ENCODE measurements around the gene CIB4. TPM values are rescaled to one million over a fixed set of nuclear protein-coding genes. Genes with fewer than 3 reads are reported as not detected.

Gene CIB4
- total and polyA plus RNA-seq, 2 of the 13 experiments (the other 11 are each of a cell fraction or from before 2014, with no cell fraction given): not detected

GRCh38 chr2:26648516-26648915 lies 7.3 kb upstream of the CIB4 start:
- no peaks in the 10 kb centered on the region for H3K9me3 ChIP-seq (ENCODE audit: low read length)
- ChIA-PET POLR2A (no interaction called here), CTCF (ENCODE audit: low intra/inter-chr PET ratio, low total read pairs) (no interaction called here)
- ATAC-seq (no peak), FAIRE-seq (no peak), DNase-seq (ENCODE audit: low spot score) (no peak)
- TF ChIP-seq ZNF784 (CRISPR knock-in tag; IDR thresholded peaks at IDR 0.05; ENCODE audit: borderline replicate concordance) (no peak), ZBTB21 (CRISPR knock-in tag; IDR thresholded peaks at IDR 0.05) (no peak), REL (CRISPR knock-in tag; conservative IDR thresholded peaks at IDR 0.05) (no peak), ZSCAN29 (CRISPR knock-in tag; conservative IDR thresholded peaks at IDR 0.05) (no peak), ZNF280D (CRISPR knock-in tag; IDR thresholded peaks at IDR 0.05) (no peak), STAT5B (CRISPR knock-in tag; IDR thresholded peaks at IDR 0.05) (no peak), ZNF850 (CRISPR knock-in tag; conservative IDR thresholded peaks at IDR 0.05) (no peak), RBM22 (optimal IDR thresholded peaks at IDR 0.05; ENCODE audit: low read length) (no peak), ZNF414 (CRISPR knock-in tag; IDR thresholded peaks at IDR 0.05) (no peak), ARID2 (CRISPR knock-in tag; IDR thresholded peaks at IDR 0.05; ENCODE audit: borderline replicate concordance) (no peak), SIN3A (IDR thresholded peaks at IDR 0.05; ENCODE audit: borderline replicate concordance, low read depth, low read length) (no peak), HMG20A (CRISPR knock-in tag; IDR thresholded peaks at IDR 0.05; ENCODE audit: borderline replicate concordance) (no peak), ZNF142 (CRISPR knock-in tag; IDR thresholded peaks at IDR 0.05) (no peak), RFXAP (CRISPR knock-in tag; IDR thresholded peaks at IDR 0.05; ENCODE audit: borderline replicate concordance) (no peak)
- no peaks in the 10 kb centered on the region for H3K4me1 ChIP-seq (ENCODE audit: insufficient read depth, low read length)
- intact Hi-C loops (cut with micrococcal nuclease; ENCODE audit: unreplicated experiment): no loop called here
- peaks cover 12 to 83% of the 10 kb centered on the region in 2 experiments for H3K27me3 ChIP-seq (ENCODE audit: control insufficient read depth in 1 of 2, insufficient read depth in 2 of 2, low read length in 2 of 2)
- H4K20me1 ChIP-seq (ENCODE audit: insufficient read depth, low read length): no peaks in the 10 kb centered on the region
- in situ Hi-C loops (cut with HindIII; ENCODE audit: extremely low pct_ligation_motif_present, low pct_unique_long_range_greater_than_20kb): no loop called here
- H3K4me2 ChIP-seq (ENCODE audit: low read depth, low read length): no peak overlapping the region
- H2AFZ ChIP-seq (ENCODE audit: low read length): no peak overlapping the region
- no peak overlapping the region for H3K27ac ChIP-seq (ENCODE audit: extremely low read length, insufficient read depth, low read length)
- no TSS peak for BruUV-seq (replicated peaks)
- H3K36me3 ChIP-seq (replicated peaks in 1 of 2; ENCODE audit: control insufficient read depth in 1 of 2, insufficient read depth in 2 of 2, low read length in 2 of 2): no peaks in the 10 kb centered on the region
- H3K4me3 ChIP-seq (replicated peaks in 1 of 3; ENCODE audit: insufficient read depth in 1 of 3, low read depth in 2 of 3, low read length in 3 of 3): no peak overlapping the region
- H3K79me2 ChIP-seq (ENCODE audit: insufficient read depth, low read length): no peaks in the 10 kb centered on the region
- WGBS (ENCODE audit: low lambda C conversion rate): 20% methylated on average over 6 of the region's 6 CpGs
- H3K9ac ChIP-seq (ENCODE audit: insufficient read depth, low read depth, low read length): no peak overlapping the region

Data from HepG2 (cell line).